Prostate gland (tissue), 2 donors: ENCODE data around the gene SYNPR. TPM values are rescaled to one million over a fixed set of nuclear protein-coding genes. Genes with fewer than 3 reads are reported as not detected.

ENCODE experiments used
- DNase-seq: peaks from one replicate; pipeline ENCODE4 v3.0.0-alpha.2; 2019; ENCODE audit warnings: low spot score
- H3K27ac ChIP-seq, 2 donors: fragments of 200-600 bp; sonication (generic); 2 replicates each; pipeline ENCODE4 v1.5.1; 2017 to 2019
- H3K27me3 ChIP-seq: fragments of 200-600 bp; sonication (generic); replicated peaks from 2 replicates; pipeline ENCODE4 v1.5.1; 2019; ENCODE audit not compliant: insufficient read depth
- H3K36me3 ChIP-seq, 2 donors: fragments of 200-600 bp; sonication (generic); 1 replicate in 1 of 2; 2 replicates in 1 of 2; pipeline versions ENCODE4 v1.5.1 to v1.8.1; 2017 to 2019
- H3K4me1 ChIP-seq: fragments of 200-600 bp; sonication (generic); replicated peaks from 2 replicates; pipeline ENCODE4 v1.5.1; 2019
- H3K4me3 ChIP-seq, 2 donors: fragments of 200-600 bp; sonication (generic); 2 replicates each; pipeline ENCODE4 v1.5.1; 2017 to 2019
- H3K9me3 ChIP-seq: fragments of 200-600 bp; sonication (generic); 2 replicates; pipeline ENCODE4 v1.5.1; 2017
- CTCF ChIP-seq, 4 experiments: fragments of 200-600 bp in 2 of 4; fragments of 450-650 bp in 2 of 4; sonication (generic) in 2 of 4; IDR thresholded peaks; 1 replicate in 3 of 4; 2 replicates in 1 of 4; pipeline ENCODE4 v1.5.1; 2016 to 2019; ENCODE audit warnings: antibody characterized with exemption in 4 of 4, mild to moderate bottlenecking in 2 of 4, moderate library complexity in 2 of 4
- POLR2A ChIP-seq: fragments of 450-650 bp; IDR thresholded peaks from one replicate; pipeline ENCODE4 v1.6.1; 2016; ENCODE audit warnings: antibody characterized with exemption, mild to moderate bottlenecking
- POLR2AphosphoS5 ChIP-seq: sonication (generic); formaldehyde crosslinking; IDR thresholded peaks from one replicate; pipeline ENCODE4 v1.6.1; 2017; ENCODE audit warnings: antibody characterized with exemption
- WGBS: methylation state at CpG from one replicate; pipeline ENCODE4 v1.1.5; 2018; 5-methylcytosine and 5-hydroxymethylcytosine counted together
- intact Hi-C: fragments of 100-400 bp; cut with DNase I; formaldehyde crosslinking; loops from one replicate; pipeline ENCODE4 v1.14.2; 2022
- total RNA-seq, 2 donors: library from RNA; depleted of rRNA; stranded (reverse); fragments of >200 nt; gene quantifications; one replicate each; pipeline ENCODE4 v1.1.0, GENCODE V29; 2016

Gene SYNPR
- total RNA-seq, 2 donors from 2014 or later = not detected

GRCh38 chr3:63232764-63233396 is 45.2 kb upstream of the SYNPR start:
- TF ChIP-seq CTCF (IDR thresholded peaks at IDR 0.05) = peak in 3 of 4 experiments; percentile 18 to 30 (median 24)
- no peak for TF ChIP-seq POLR2A
- TF ChIP-seq POLR2AphosphoS5 = no peak
- Histone ChIP-seq H3K9me3 (no peaks in the 10 kb centered on the region), H3K4me3 (no peak overlapping the region), H3K27ac (no peak overlapping the region), H3K36me3 (no peaks in the 10 kb centered on the region), H3K4me1 (no peaks in the 10 kb centered on the region), H3K27me3 (no peaks in the 10 kb centered on the region)
- DNase-seq = no peak
- intact Hi-C loops = no loop called here
- 53% methylated on average over 3 of the region's 3 CpGs for WGBS

- H3K4me1 ChIP-seq = no peaks in the 10 kb centered on the region
- intact Hi-C loops = no loop called here
- no peaks in the 10 kb centered on the region for H3K9me3 ChIP-seq
- H3K27me3 ChIP-seq = no peaks in the 10 kb centered on the region
- H3K36me3 ChIP-seq = no peaks in the 10 kb centered on the region
- WGBS = 64% methylated on average over 5 of the region's 5 CpGs
- no peak overlapping the region for H3K4me3 ChIP-seq
- H3K27ac ChIP-seq = no peak overlapping the region
- no peak for DNase-seq
- no peak for TF ChIP-seq POLR2A
- no peak for TF ChIP-seq POLR2AphosphoS5
- no peak for TF ChIP-seq CTCF (IDR thresholded peaks at IDR 0.05)
These were observed 37.7 kb upstream of the SYNPR start for GRCh38 chr3:63240381-63240902.

GRCh38 chr3:63242124-63242523 is 36.0 kb upstream of the SYNPR start:
- Histone ChIP-seq H3K36me3 (no peaks in the 10 kb centered on the region), H3K27me3 (no peaks in the 10 kb centered on the region), H3K4me3 (no peak overlapping the region), H3K9me3 (no peaks in the 10 kb centered on the region), H3K4me1 (no peaks in the 10 kb centered on the region), H3K27ac (no peak overlapping the region)
- no peak for DNase-seq
- 76% methylated on average over 2 of the region's 2 CpGs for WGBS
- intact Hi-C loops = no loop called here
- TF ChIP-seq CTCF (IDR thresholded peaks at IDR 0.05) = no peak
- no peak for TF ChIP-seq POLR2AphosphoS5

- WGBS = 96% methylated on average over 3 of the region's 3 CpGs
- Histone ChIP-seq H3K27ac (no peak overlapping the region), H3K4me1 (no peaks in the 10 kb centered on the region), H3K27me3 (no peaks in the 10 kb centered on the region), H3K9me3 (no peaks in the 10 kb centered on the region), H3K4me3 (no peak overlapping the region), H3K36me3 (no peaks in the 10 kb centered on the region)
- no peak for DNase-seq
- TF ChIP-seq POLR2AphosphoS5 (no peak), POLR2A (no peak), CTCF (IDR thresholded peaks at IDR 0.05) (no peak)
- intact Hi-C loops = no loop called here
These were observed 33.6 kb upstream of the SYNPR start for GRCh38 chr3:63244486-63244885.

- no peak for DNase-seq
- H3K9me3 ChIP-seq = no peaks in the 10 kb centered on the region
- WGBS = 33% methylated on average over 1 of the region's 1 CpG
- intact Hi-C loops = no loop called here
- no peaks in the 10 kb centered on the region for H3K27me3 ChIP-seq
- no peaks in the 10 kb centered on the region for H3K4me1 ChIP-seq
- no peak overlapping the region for H3K27ac ChIP-seq
- no peaks in the 10 kb centered on the region for H3K36me3 ChIP-seq
- TF ChIP-seq POLR2AphosphoS5 (no peak), POLR2A (no peak), CTCF (IDR thresholded peaks at IDR 0.05) (no peak)
- H3K4me3 ChIP-seq = no peak overlapping the region
These were observed 32.3 kb upstream of the SYNPR start for GRCh38 chr3:63245726-63246241.
